BJ (cell line): ENCODE results near the gene RMP24.
"Not testable (repeated sequence)": the region's sequence is repeated elsewhere in the genome, so short reads cannot be mapped to it uniquely, and the experiment has no call there.

Experiments
- CTCF ChIA-PET: fragments of 350-600 bp; formaldehyde crosslinking; extraction: SDS; loops from one replicate; lab custom pipeline; 2021; ENCODE audit warnings: antibody characterized with exemption, inconsistent platforms; lab: Yijun Ruan, JAX
- POLR2A ChIA-PET: fragments of 300-600 bp; sonication (Branson Sonifier 250); formaldehyde crosslinking; extraction: SDS; loops from one replicate; lab custom pipeline; 2021; ENCODE audit warnings: antibody characterized with exemption; lab: Charles Lee
- DNase-seq: peaks from one replicate; pipeline ENCODE4 v3.0.0-alpha.2; 2011; ENCODE audit warnings: low read depth
- H3K27me3 ChIP-seq: 2 replicates; pipeline ENCODE4 v1.6.0; 2011; ENCODE audit warnings: low read length; ENCODE audit not compliant: control insufficient read depth, insufficient read depth
- H3K36me3 ChIP-seq: 2 replicates; pipeline ENCODE4 v1.5.1; 2011; ENCODE audit warnings: low read length; ENCODE audit not compliant: control insufficient read depth, insufficient read depth
- H3K4me3 ChIP-seq: 2 replicates; pipeline ENCODE4 v1.5.1; 2011; ENCODE audit warnings: low read depth, mild to moderate bottlenecking, control low read depth, low read length
- TF ChIP-seq, protein P1 (sequence below): IDR thresholded peaks from 2 replicates; pipeline ENCODE4 v1.5.1; 2011; ENCODE audit warnings: low read depth, mild to moderate bottlenecking, control low read depth, inconsistent platforms, low read length, moderate library complexity; ENCODE audit not compliant: insufficient read depth

RMP24 gene

DNA sequence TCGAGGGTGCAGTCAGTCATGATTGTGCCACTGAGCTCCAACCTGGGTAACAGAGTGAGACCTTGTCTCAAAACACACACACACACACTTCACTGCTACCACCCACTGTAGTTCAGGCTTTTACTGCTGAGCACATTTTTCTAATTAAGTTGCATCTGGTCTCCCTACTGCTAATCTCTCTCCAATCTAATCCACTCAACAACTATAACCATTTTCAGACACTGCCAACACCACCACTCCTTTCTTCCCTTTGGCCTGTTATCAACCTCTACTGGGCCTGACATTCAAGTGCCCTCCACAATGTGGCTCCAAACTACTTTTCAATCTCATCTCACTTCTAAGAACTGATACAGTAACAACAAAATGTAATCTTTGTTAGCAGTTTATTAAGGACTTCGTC, 44.8 kb downstream of the RMP24 start:
- Histone ChIP-seq H3K4me3 (no peak overlapping the region), H3K36me3 (no peaks in the 10 kb centered on the region), H3K27me3 (no peaks in the 10 kb centered on the region)
- POLR2A ChIA-PET: no interaction called here
- TF ChIP-seq, protein P1, sequence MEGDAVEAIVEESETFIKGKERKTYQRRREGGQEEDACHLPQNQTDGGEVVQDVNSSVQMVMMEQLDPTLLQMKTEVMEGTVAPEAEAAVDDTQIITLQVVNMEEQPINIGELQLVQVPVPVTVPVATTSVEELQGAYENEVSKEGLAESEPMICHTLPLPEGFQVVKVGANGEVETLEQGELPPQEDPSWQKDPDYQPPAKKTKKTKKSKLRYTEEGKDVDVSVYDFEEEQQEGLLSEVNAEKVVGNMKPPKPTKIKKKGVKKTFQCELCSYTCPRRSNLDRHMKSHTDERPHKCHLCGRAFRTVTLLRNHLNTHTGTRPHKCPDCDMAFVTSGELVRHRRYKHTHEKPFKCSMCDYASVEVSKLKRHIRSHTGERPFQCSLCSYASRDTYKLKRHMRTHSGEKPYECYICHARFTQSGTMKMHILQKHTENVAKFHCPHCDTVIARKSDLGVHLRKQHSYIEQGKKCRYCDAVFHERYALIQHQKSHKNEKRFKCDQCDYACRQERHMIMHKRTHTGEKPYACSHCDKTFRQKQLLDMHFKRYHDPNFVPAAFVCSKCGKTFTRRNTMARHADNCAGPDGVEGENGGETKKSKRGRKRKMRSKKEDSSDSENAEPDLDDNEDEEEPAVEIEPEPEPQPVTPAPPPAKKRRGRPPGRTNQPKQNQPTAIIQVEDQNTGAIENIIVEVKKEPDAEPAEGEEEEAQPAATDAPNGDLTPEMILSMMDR: no peak
- DNase-seq: no peak
- CTCF ChIA-PET: interaction anchor here (0.9 to 2.6 kb wide), 19 partner anchors 11 to 694 kb away, joined by 3 to 19 read pairs (median 5); no protein-coding TSS in a partner anchor

DNA sequence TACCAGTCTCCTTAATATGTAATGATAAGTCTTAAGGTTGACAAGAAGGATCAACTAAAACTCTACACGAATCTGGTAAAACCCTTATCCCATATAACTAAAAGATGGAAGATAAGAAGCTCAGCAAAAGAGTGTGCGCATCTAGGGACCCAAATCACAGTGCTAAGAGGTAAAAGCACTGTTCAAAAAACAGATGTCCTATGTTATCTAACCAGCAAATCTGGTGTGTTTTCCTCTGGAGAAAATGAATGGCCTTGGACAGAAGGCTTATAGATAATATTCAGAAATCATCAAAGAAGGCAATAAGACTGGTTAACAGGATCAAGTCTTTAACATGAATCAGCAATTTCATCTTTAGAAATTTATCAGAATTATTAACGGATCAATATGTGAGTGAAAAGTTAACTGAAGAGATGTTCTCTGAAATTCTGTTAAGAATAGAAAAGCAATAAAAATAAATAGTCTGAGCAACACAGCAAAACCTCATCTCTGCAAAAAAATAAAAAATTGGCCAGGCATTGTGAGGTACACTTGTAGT, 47.8 kb downstream of the RMP24 start:
- no peak for DNase-seq
- TF ChIP-seq, protein P1: no peak
- POLR2A ChIA-PET: no interaction called here
- H3K27me3 ChIP-seq: no peaks in the 10 kb centered on the region
- H3K36me3 ChIP-seq: no peaks in the 10 kb centered on the region
- no peak overlapping the region for H3K4me3 ChIP-seq
- CTCF ChIA-PET: interaction anchor here (1.6 kb wide), 1 partner anchor 8 kb away, joined by 3 read pairs; no protein-coding TSS in a partner anchor

DNA sequence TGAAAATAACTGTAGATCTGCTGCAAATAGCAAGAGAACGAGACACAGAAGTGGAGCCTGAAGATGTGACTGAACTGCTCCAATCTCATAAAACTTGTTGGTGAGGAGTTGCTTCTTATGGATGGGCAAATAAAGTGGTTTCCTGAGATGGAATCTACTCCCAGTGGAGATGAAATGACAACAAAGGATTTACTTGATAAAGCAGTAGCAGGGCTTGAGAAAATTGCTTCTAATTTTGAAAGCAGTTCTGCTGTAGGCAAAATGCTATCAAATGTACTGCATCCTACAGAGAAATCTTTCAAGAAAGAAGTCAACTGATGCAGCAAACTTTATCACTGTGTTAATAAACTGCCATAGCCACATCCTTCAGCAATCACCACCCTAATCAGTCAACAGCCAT, 50.9 kb downstream of the RMP24 start:
- no peak for DNase-seq
- ChIA-PET POLR2A (no interaction called here), CTCF (no interaction called here)
- Histone ChIP-seq H3K4me3 (no peak overlapping the region), H3K27me3 (no peaks in the 10 kb centered on the region), H3K36me3 (no peaks in the 10 kb centered on the region)
- TF ChIP-seq, protein P1: no peak

DNA sequence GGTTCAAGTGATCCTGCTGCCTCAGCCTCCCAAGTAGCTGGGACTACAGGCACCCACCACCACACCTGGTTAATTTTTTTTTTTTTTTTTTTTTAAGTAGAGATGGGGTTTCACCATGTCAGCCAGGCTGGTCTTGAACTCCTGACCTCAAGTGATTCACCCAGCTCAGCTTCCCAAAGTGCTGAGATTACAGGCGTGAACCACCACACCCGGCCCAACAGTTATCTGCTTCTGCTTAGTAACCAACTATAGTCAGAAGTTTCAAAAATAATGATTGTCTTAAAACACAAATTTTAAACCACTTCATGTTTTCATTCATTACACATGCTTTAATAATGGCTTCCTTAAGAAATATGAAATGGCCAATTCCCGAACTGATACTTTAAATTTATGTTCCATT, 51.8 kb downstream of the RMP24 start:
- DNase-seq, POLR2A ChIA-PET, H3K4me3 ChIP-seq, H3K36me3 ChIP-seq, H3K27me3 ChIP-seq: not testable (repeated sequence)
- CTCF ChIA-PET: interaction anchor here (1.0 kb wide), 1 partner anchor 15 kb away, joined by 3 read pairs; no protein-coding TSS in a partner anchor

DNA sequence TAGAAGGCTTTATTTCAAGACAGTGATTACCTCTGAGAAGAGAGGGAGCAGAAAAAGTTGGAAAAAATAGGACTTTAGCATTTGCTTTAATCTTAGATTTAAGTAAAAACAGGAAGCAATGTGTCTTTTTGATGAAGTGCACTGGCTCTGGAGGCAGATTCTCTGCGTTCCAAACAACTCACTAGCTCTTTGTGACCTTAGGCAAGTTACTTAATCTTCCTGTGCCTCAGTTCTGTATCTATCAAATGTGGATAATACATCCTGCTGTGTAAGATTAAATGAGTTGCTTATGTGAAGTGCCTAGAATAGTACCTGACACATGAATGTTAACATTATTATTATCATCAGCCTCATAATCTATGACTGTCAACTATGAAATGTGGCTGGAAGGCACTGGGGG, 52.5 kb downstream of the RMP24 start:
- CTCF ChIA-PET: interaction anchor here (1.0 kb wide), 1 partner anchor 16 kb away, joined by 3 read pairs; no protein-coding TSS in a partner anchor
- peak; percentile 50 for DNase-seq
- Histone ChIP-seq H3K36me3 (no peaks in the 10 kb centered on the region), H3K27me3 (no peaks in the 10 kb centered on the region), H3K4me3 (no peak overlapping the region)
- TF ChIP-seq, protein P1: no peak
- POLR2A ChIA-PET: interaction anchor here (0.6 kb wide), 1 partner anchor 86 kb away, joined by 3 read pairs; no protein-coding TSS in a partner anchor
